IMR-90 (cell line): Measurements from ENCODE around the gene SERPINB13. TPM values are rescaled to one million over a fixed set of nuclear protein-coding genes. Genes with fewer than 3 reads are reported as not detected.

Source experiments
- ATAC-seq: fragments of 200-7000 bp; cut with Tn5 transposase; 2 replicates; pipeline ENCODE4 v1.9.1; 2020; ENCODE audit warnings: low read depth, mild to moderate bottlenecking, moderate library complexity
- BruUV-seq: library from RNA; stranded (reverse); fragments of 400-500 nt; replicated peaks from 2 replicates; lab custom pipeline; 2021; lab: Mats Ljungman, UMichigan
- CTCF ChIA-PET: fragments of 300-600 bp; formaldehyde crosslinking; extraction: SDS; loops from one replicate; lab custom pipeline; 2021; ENCODE audit warnings: antibody characterized with exemption; lab: Yijun Ruan, JAX
- POLR2A ChIA-PET: fragments of 300-600 bp; sonication (Branson Sonifier 250); formaldehyde crosslinking; loops from one replicate; lab custom pipeline; 2022; ENCODE audit warnings: antibody characterized with exemption; ENCODE audit not compliant: unreplicated experiment; lab: Charles Lee
- DNase-seq: peaks from one replicate; pipeline ENCODE4 v3.0.0; 2013
- H2AFZ ChIP-seq: replicated peaks from 2 replicates; pipeline ENCODE3; 2013; ENCODE audit warnings: low read length, mild to moderate bottlenecking; ENCODE audit not compliant: poor library complexity
- H2AK5ac ChIP-seq: 2 replicates; pipeline ENCODE4 v1.6.1; 2013; ENCODE audit warnings: low read depth, low read length, inconsistent platforms
- H2AK9ac ChIP-seq: replicated peaks from 2 replicates; pipeline ENCODE3; 2013; ENCODE audit warnings: mild to moderate bottlenecking, low read depth, low read length, moderate library complexity; ENCODE audit not compliant: poor library complexity
- H2BK120ac ChIP-seq: 2 replicates; pipeline ENCODE4 v1.6.1; 2013; ENCODE audit warnings: low read depth, low read length, inconsistent platforms
- H2BK15ac ChIP-seq: 3 replicates; pipeline ENCODE4 v1.6.1; 2013; ENCODE audit warnings: low read depth, low read length, inconsistent platforms
- H2BK20ac ChIP-seq: 2 replicates; pipeline ENCODE4 v1.6.1; 2013; ENCODE audit warnings: low read depth, mild to moderate bottlenecking, inconsistent platforms, low read length, moderate library complexity
- H2BK5ac ChIP-seq: 2 replicates; pipeline ENCODE4 v1.6.1; 2013; ENCODE audit warnings: mild to moderate bottlenecking, low read depth, low read length, inconsistent platforms; ENCODE audit not compliant: poor library complexity, severe bottlenecking
- H3K14ac ChIP-seq: replicated peaks from 2 replicates; pipeline ENCODE4 v1.6.1; 2013; ENCODE audit warnings: low read depth, low read length, inconsistent platforms
- H3K18ac ChIP-seq: 2 replicates; pipeline ENCODE4 v1.6.1; 2013; ENCODE audit warnings: low read depth, low read length, control low read depth
- H3K23ac ChIP-seq: 2 replicates; pipeline ENCODE4 v1.6.1; 2013; ENCODE audit warnings: low read depth, low read length, inconsistent platforms
- H3K27ac ChIP-seq: 2 replicates; pipeline ENCODE4 v1.5.1; 2013; ENCODE audit warnings: mild to moderate bottlenecking, control low read depth, low read length; ENCODE audit not compliant: insufficient read depth
- H3K27me3 ChIP-seq: 2 replicates; pipeline ENCODE4 v1.6.1; 2013; ENCODE audit warnings: low read length; ENCODE audit not compliant: control insufficient read depth, insufficient read depth
- H3K36me3 ChIP-seq: 2 replicates; pipeline ENCODE4 v1.6.1; 2013; ENCODE audit warnings: low read length, mixed read lengths; ENCODE audit not compliant: control insufficient read depth, insufficient read depth
- H3K4ac ChIP-seq: 2 replicates; pipeline ENCODE4 v1.6.1; 2013; ENCODE audit warnings: low read depth, low read length, inconsistent platforms
- H3K4me1 ChIP-seq: 2 replicates; pipeline ENCODE4 v1.6.1; 2013; ENCODE audit warnings: low read length, mixed read lengths; ENCODE audit not compliant: control insufficient read depth, insufficient read depth
- H3K4me2 ChIP-seq: 2 replicates; pipeline ENCODE4 v1.6.1; 2013; ENCODE audit warnings: low read depth, mild to moderate bottlenecking, control low read depth, low read length, moderate library complexity
- H3K4me3 ChIP-seq: 2 replicates; pipeline ENCODE4 v1.5.1; 2013; ENCODE audit warnings: low read depth, mild to moderate bottlenecking, control low read depth, low read length, moderate library complexity; ENCODE audit not compliant: insufficient read depth
- H3K56ac ChIP-seq: 2 replicates; pipeline ENCODE4 v1.6.1; 2013; ENCODE audit warnings: low read length, inconsistent platforms; ENCODE audit not compliant: insufficient read depth; ENCODE audit errors: extremely low read depth
- H3K79me1 ChIP-seq, 2 experiments: 2 replicates each; pipeline ENCODE4 v1.6.1; 2013; ENCODE audit warnings: low read length in 2 of 2, inconsistent platforms in 1 of 2, low read depth in 1 of 2
- H3K9ac ChIP-seq: 2 replicates; pipeline ENCODE4 v1.6.1; 2013; ENCODE audit warnings: low read depth, low read length, control low read depth
- H3K9me1 ChIP-seq: 2 replicates; pipeline ENCODE4 v1.6.1; 2013; ENCODE audit warnings: low read length, inconsistent platforms; ENCODE audit not compliant: insufficient read depth
- H3K9me3 ChIP-seq: 2 replicates; pipeline ENCODE4 v1.6.1; 2013; ENCODE audit warnings: low read length; ENCODE audit not compliant: control insufficient read depth, insufficient read depth
- H4K20me1 ChIP-seq: 2 replicates; pipeline ENCODE4 v1.6.1; 2013; ENCODE audit warnings: low read length, inconsistent platforms; ENCODE audit not compliant: insufficient read depth
- H4K5ac ChIP-seq: 2 replicates; pipeline ENCODE4 v1.6.1; 2013; ENCODE audit warnings: mild to moderate bottlenecking, low read depth, low read length, control low read depth
- H4K8ac ChIP-seq, 2 experiments: 2 replicates each; pipeline ENCODE4 v1.6.1; 2013; ENCODE audit warnings: low read depth in 2 of 2, low read length in 2 of 2, control low read depth in 1 of 2, inconsistent platforms in 1 of 2
- H4K91ac ChIP-seq: 2 replicates; pipeline ENCODE4 v1.6.1; 2013; ENCODE audit warnings: low read depth, low read length, inconsistent platforms; ENCODE audit not compliant: insufficient read depth
- MAZ ChIP-seq: IDR thresholded peaks from 2 replicates; pipeline ENCODE4 v1.6.1; 2012; ENCODE audit warnings: low read depth, mild to moderate bottlenecking, low read length, improper control_type of control experiment, moderate library complexity, borderline replicate concordance
- MXI1 ChIP-seq: IDR thresholded peaks from 2 replicates; pipeline ENCODE4 v1.6.1; 2012; ENCODE audit warnings: low read depth, mild to moderate bottlenecking, low read length, moderate library complexity, borderline replicate concordance
- NFE2L2 ChIP-seq: fragments of 150-350 bp; IDR thresholded peaks from 2 replicates; pipeline ENCODE4 v1.6.1; 2016; ENCODE audit warnings: low read depth, mild to moderate bottlenecking, low read length
- SMC3 ChIP-seq: fragments of 150-350 bp; IDR thresholded peaks from 2 replicates; pipeline ENCODE4 v1.6.1; 2016; ENCODE audit warnings: low read depth, mild to moderate bottlenecking, antibody characterized with exemption, low read length, moderate library complexity
- WGBS, 2 experiments: methylation state at CpG; one replicate each; pipeline versions ENCODE4 v1.1.5 to v1.1.7; 2013; ENCODE audit warnings: missing lambda C conversion rate in 2 of 2; ENCODE audit not compliant: insufficient read length in 1 of 2; ENCODE audit errors: extremely low coverage in 2 of 2; 5-methylcytosine and 5-hydroxymethylcytosine counted together
- dilution Hi-C: fragments of 300-500 bp; cut with HindIII; formaldehyde crosslinking; loops from one replicate; pipeline ENCODE4 v1.14.3; 2018; ENCODE audit warnings: low sequenced_read_pairs; ENCODE audit not compliant: unreplicated experiment
- in situ Hi-C: fragments of 300-500 bp; cut with MboI; formaldehyde crosslinking; loops from 3 replicates; pipeline ENCODE4 v1.14.3; 2019; ENCODE audit warnings: low sequenced_read_pairs, inconsistent platforms, mixed read lengths
- intact Hi-C: fragments of 100-400 bp; cut with micrococcal nuclease; formaldehyde crosslinking; loops from 2 replicates; pipeline ENCODE4 v1.10.0; 2022
- polyA plus RNA-seq, 3 experiments: library from polyadenylated mRNA; depleted of rRNA; stranded (reverse); fragments of >200 nt; gene quantifications; 2 replicates each; pipeline ENCODE4 v1.2.3, GENCODE V29; 2012; ENCODE audit warnings: low replicate concordance in 1 of 3
- total RNA-seq: library from RNA; depleted of rRNA; stranded (reverse); fragments of >200 nt; gene quantifications from 2 replicates; pipeline ENCODE4 v1.2.3, GENCODE V29; 2012
- TF ChIP-seq, protein P1 (sequence below): conservative IDR thresholded peaks from 2 replicates; pipeline ENCODE4 v1.5.1; 2012; ENCODE audit warnings: mild to moderate bottlenecking, low read depth, low read length, improper control_type of control experiment

Gene SERPINB13
- total and polyA plus RNA-seq, 2 of the 4 experiments (the other 2 are of a cell fraction), result not detected

GRCh38 chr18:63567825-63568224 lies 19.3 kb upstream of the SERPINB13 start:
- no peak overlapping the region for H3K56ac ChIP-seq
- no peak overlapping the region for H2AFZ ChIP-seq
- peaks cover 8% of the 10 kb centered on the region; the same call in 1 of the 2 replicates for H3K27me3 ChIP-seq
- dilution Hi-C loops (no loop called here), intact Hi-C loops (no loop called here), in situ Hi-C loops (no loop called here)
- no peak overlapping the region for H4K5ac ChIP-seq
- no peak overlapping the region for H2BK5ac ChIP-seq
- no peak overlapping the region for H2BK120ac ChIP-seq
- no peak overlapping the region for H3K9ac ChIP-seq
- H3K79me1 ChIP-seq, result no peaks in the 10 kb centered on the region
- no peaks in the 10 kb centered on the region for H3K36me3 ChIP-seq
- H3K4me3 ChIP-seq, result no peak overlapping the region
- H2AK9ac ChIP-seq, result no peak overlapping the region
- H4K91ac ChIP-seq, result no peak overlapping the region
- CTCF ChIA-PET, result no interaction called here
- no peak overlapping the region for H3K4me2 ChIP-seq
- no peak overlapping the region for H3K27ac ChIP-seq
- H3K9me3 ChIP-seq, result no peaks in the 10 kb centered on the region
- H2BK15ac ChIP-seq, result no peak overlapping the region
- WGBS, 2 experiments, result 30% methylated on average over 5 of the region's 9 CpGs; no CpG with 5 or more reads in 1 of the 2 experiments
- DNase-seq (no peak), ATAC-seq (no peak)
- H4K8ac ChIP-seq, result no peak overlapping the region
- H2BK20ac ChIP-seq, result no peak overlapping the region
- no peaks in the 10 kb centered on the region for H4K20me1 ChIP-seq
- H2AK5ac ChIP-seq, result no peak overlapping the region
- H3K9me1 ChIP-seq, result no peaks in the 10 kb centered on the region
- H3K23ac ChIP-seq, result no peak overlapping the region
- no peaks in the 10 kb centered on the region for H3K4me1 ChIP-seq
- H3K4ac ChIP-seq, result no peak overlapping the region
- TF ChIP-seq MXI1 (no peak), SMC3 (no peak), NFE2L2 (no peak), MAZ (no peak)
- TF ChIP-seq, protein P1, sequence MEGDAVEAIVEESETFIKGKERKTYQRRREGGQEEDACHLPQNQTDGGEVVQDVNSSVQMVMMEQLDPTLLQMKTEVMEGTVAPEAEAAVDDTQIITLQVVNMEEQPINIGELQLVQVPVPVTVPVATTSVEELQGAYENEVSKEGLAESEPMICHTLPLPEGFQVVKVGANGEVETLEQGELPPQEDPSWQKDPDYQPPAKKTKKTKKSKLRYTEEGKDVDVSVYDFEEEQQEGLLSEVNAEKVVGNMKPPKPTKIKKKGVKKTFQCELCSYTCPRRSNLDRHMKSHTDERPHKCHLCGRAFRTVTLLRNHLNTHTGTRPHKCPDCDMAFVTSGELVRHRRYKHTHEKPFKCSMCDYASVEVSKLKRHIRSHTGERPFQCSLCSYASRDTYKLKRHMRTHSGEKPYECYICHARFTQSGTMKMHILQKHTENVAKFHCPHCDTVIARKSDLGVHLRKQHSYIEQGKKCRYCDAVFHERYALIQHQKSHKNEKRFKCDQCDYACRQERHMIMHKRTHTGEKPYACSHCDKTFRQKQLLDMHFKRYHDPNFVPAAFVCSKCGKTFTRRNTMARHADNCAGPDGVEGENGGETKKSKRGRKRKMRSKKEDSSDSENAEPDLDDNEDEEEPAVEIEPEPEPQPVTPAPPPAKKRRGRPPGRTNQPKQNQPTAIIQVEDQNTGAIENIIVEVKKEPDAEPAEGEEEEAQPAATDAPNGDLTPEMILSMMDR, result no peak
- BruUV-seq, result no TSS peak
- no peak overlapping the region for H3K18ac ChIP-seq
- no peak overlapping the region for H3K14ac ChIP-seq
- POLR2A ChIA-PET, result no interaction called here
